Fibroblast of the aortic adventitia (primary cell): ENCODE data around the gene CEP72. TPM values are rescaled to one million over a fixed set of nuclear protein-coding genes. Genes with fewer than 3 reads are reported as not detected.
"Not testable (repeated sequence)": the region's sequence is repeated elsewhere in the genome, so short reads cannot be mapped to it uniquely, and the experiment has no call there.

Experiments used
- DNase-seq: peaks from one replicate; pipeline ENCODE4 v3.0.0-alpha.2; 2010; ENCODE audit warnings: low read depth
- H3K4me3 ChIP-seq: 2 replicates; pipeline ENCODE4 v1.5.1; 2011; ENCODE audit warnings: low read depth, mild to moderate bottlenecking, control low read depth, low read length, moderate library complexity
- CTCF ChIP-seq: IDR thresholded peaks from 2 replicates; pipeline ENCODE4 v1.5.1; 2011; ENCODE audit warnings: mild to moderate bottlenecking, low read length, control low read depth, inconsistent platforms; ENCODE audit not compliant: insufficient read depth
- total RNA-seq: library from RNA; depleted of rRNA; stranded (reverse); fragments of >200 nt; gene quantifications from 2 replicates; pipeline ENCODE4 v1.2.3, GENCODE V29; 2012; ENCODE audit warnings: low replicate concordance

CEP72 gene
- total RNA-seq, 1 donor = 3.5 TPM

GRCh38 chr5:684751-685216 lies 72.6 kb downstream of the CEP72 start:
- TF ChIP-seq CTCF = no peak
- DNase-seq = no peak
- no peak overlapping the region for H3K4me3 ChIP-seq

- TF ChIP-seq CTCF = no peak
- no peak for DNase-seq
- H3K4me3 ChIP-seq = no peak overlapping the region
These were observed 73.4 kb downstream of the CEP72 start for GRCh38 chr5:685262-686171.

GRCh38 chr5:686172-686523 lies 74.0 kb downstream of the CEP72 start:
- DNase-seq, H3K4me3 ChIP-seq: not testable (repeated sequence)

GRCh38 chr5:686936-687335 lies 74.8 kb downstream of the CEP72 start:
- DNase-seq, H3K4me3 ChIP-seq: not testable (repeated sequence)

GRCh38 chr5:688348-689010 lies 76.3 kb downstream of the CEP72 start:
- not testable (repeated sequence) for DNase-seq, H3K4me3 ChIP-seq

- not testable (repeated sequence) for DNase-seq, H3K4me3 ChIP-seq
These were observed 78.2 kb downstream of the CEP72 start for GRCh38 chr5:690293-690692.

GRCh38 chr5:691049-691448 lies 78.9 kb downstream of the CEP72 start:
- not testable (repeated sequence) for DNase-seq, H3K4me3 ChIP-seq

- H3K4me3 ChIP-seq = no peak overlapping the region
- no peak for TF ChIP-seq CTCF
- DNase-seq = no peak
These were observed 79.8 kb downstream of the CEP72 start for GRCh38 chr5:691817-692528.

GRCh38 chr5:692529-693041 lies 80.4 kb downstream of the CEP72 start:
- not testable (repeated sequence) for H3K4me3 ChIP-seq, DNase-seq

- H3K4me3 ChIP-seq = peak within 1 kb of the TSS; percentile 40
- DNase-seq = peak; percentile 20
These were observed 81.3 kb downstream of the CEP72 start, which contains the start of gene TPPP for GRCh38 chr5:693271-694041. TPPP (minus strand) TSS chr5:693352; CDS start chr5:678060, 15,292 bp downstream.

GRCh38 chr5:694042-694431 lies 81.9 kb downstream of the CEP72 start:
- DNase-seq, H3K4me3 ChIP-seq: not testable (repeated sequence)

GRCh38 chr5:695475-695874 lies 83.3 kb downstream of the CEP72 start:
- H3K4me3 ChIP-seq, DNase-seq: not testable (repeated sequence)

- not testable (repeated sequence) for H3K4me3 ChIP-seq, DNase-seq
These were observed 84.1 kb downstream of the CEP72 start for GRCh38 chr5:696191-696590.
